K562 (cell line): ENCODE measurements around the gene ENG. TPM values are rescaled to one million over a fixed set of nuclear protein-coding genes. Genes with fewer than 3 reads are reported as not detected.

ENCODE experiments used
- ATAC-seq: fragments of 200-7000 bp; cut with Tn5 transposase; 3 replicates; pipeline ENCODE4 v1.9.1; 2020; ENCODE audit warnings: moderate library complexity
- BruUV-seq: library from RNA; stranded (reverse); fragments of 400-500 nt; replicated peaks from 2 replicates; lab custom pipeline; 2021; lab: Mats Ljungman, UMichigan
- CTCF ChIA-PET: fragments of 300-600 bp; formaldehyde crosslinking; extraction: SDS; loops from one replicate; lab custom pipeline; 2021; ENCODE audit warnings: low intra/inter-chr PET ratio; lab: Yijun Ruan, JAX
- POLR2A ChIA-PET: fragments of 300-600, 350-650 bp; sonication (Branson Sonifier 250); formaldehyde crosslinking; extraction: SDS; loops from one replicate; lab custom pipeline; 2021; ENCODE audit warnings: antibody characterized with exemption, inconsistent platforms; lab: Yijun Ruan, JAX
- DNase-seq, 4 experiments: peaks; one replicate each; pipeline versions ENCODE4 v3.0.0 to v3.0.0-alpha.2; 2011 to 2018; ENCODE audit warnings: low spot score in 3 of 4, mixed read lengths in 3 of 4; ENCODE audit errors: extremely low read depth in 1 of 4
- FAIRE-seq: peaks from 2 replicates; lab custom pipeline; 2011; peaks lifted over from hg19 to GRCh38; lab: Jason Lieb, UNC
- H2AFZ ChIP-seq: 2 replicates; pipeline ENCODE4 v1.6.0; 2011; ENCODE audit warnings: low read depth, low read length, control low read depth, inconsistent platforms
- H3K27ac ChIP-seq: fragments of 200-600 bp; 3 replicates; pipeline ENCODE4 v1.8.0; 2011; ENCODE audit warnings: low read depth, mild to moderate bottlenecking, control low read depth, inconsistent platforms, low read length, moderate library complexity, mixed read lengths; ENCODE audit errors: extremely low read depth
- H3K27me3 ChIP-seq, 2 experiments: fragments of 300-600 bp in 1 of 2; 2 replicates in 1 of 2; 3 replicates in 1 of 2; pipeline versions ENCODE4 v1.6.0 to v1.8.0; 2011; ENCODE audit warnings: inconsistent platforms in 2 of 2, low read length in 2 of 2, mild to moderate bottlenecking in 1 of 2, mixed read lengths in 1 of 2, moderate library complexity in 1 of 2; ENCODE audit not compliant: control insufficient read depth in 2 of 2, insufficient read depth in 2 of 2
- H3K36me3 ChIP-seq: fragments of 300-600 bp; 3 replicates; pipeline ENCODE4 v1.8.0; 2011; ENCODE audit warnings: mild to moderate bottlenecking, low read length, inconsistent platforms; ENCODE audit not compliant: control insufficient read depth, insufficient read depth
- H3K4me1 ChIP-seq, 2 experiments: fragments of 200-600 bp in 1 of 2; replicated peaks in 1 of 2; 2 replicates in 1 of 2; 3 replicates in 1 of 2; pipeline versions ENCODE4 v1.5.1 to v1.8.0; 2011; ENCODE audit warnings: inconsistent platforms in 2 of 2, low read length in 2 of 2, mild to moderate bottlenecking in 1 of 2, mixed read lengths in 1 of 2, moderate library complexity in 1 of 2; ENCODE audit not compliant: control insufficient read depth in 2 of 2, insufficient read depth in 2 of 2
- H3K4me2 ChIP-seq: 2 replicates; pipeline ENCODE4 v1.6.1; 2011; ENCODE audit warnings: low read length, control low read depth, inconsistent platforms, mixed read lengths; ENCODE audit not compliant: insufficient read depth
- H3K4me3 ChIP-seq: fragments of 200-600 bp; sonication (generic), shearing (Covaris generic); 2 replicates; pipeline ENCODE4 v1.5.1; 2016; ENCODE audit warnings: control low read depth, inconsistent platforms
- H3K79me2 ChIP-seq: fragments of 200-600 bp; 3 replicates; pipeline ENCODE4 v1.8.0; 2011; ENCODE audit warnings: low read length, inconsistent platforms; ENCODE audit not compliant: control insufficient read depth, insufficient read depth
- H3K9ac ChIP-seq, 2 experiments: 2 replicates each; pipeline versions ENCODE4 v1.6.0 to v1.6.1; 2011; ENCODE audit warnings: low read depth in 2 of 2, low read length in 2 of 2, control low read depth in 1 of 2, inconsistent platforms in 1 of 2, mild to moderate bottlenecking in 1 of 2, mixed read lengths in 1 of 2; ENCODE audit not compliant: insufficient read depth in 1 of 2
- H3K9me1 ChIP-seq: one replicate; pipeline ENCODE4 v1.6.0; 2011; ENCODE audit warnings: inconsistent platforms, mild to moderate bottlenecking, low read length, moderate library complexity; ENCODE audit not compliant: control insufficient read depth, insufficient read depth
- H3K9me3 ChIP-seq: replicated peaks from 2 replicates; pipeline ENCODE4 v1.5.1; 2011; ENCODE audit warnings: low read depth, low read length, inconsistent platforms; ENCODE audit not compliant: control insufficient read depth, insufficient read depth
- H4K20me1 ChIP-seq: replicated peaks from 2 replicates; pipeline ENCODE4 v1.6.1; 2011; ENCODE audit warnings: low read length, inconsistent platforms, mixed read lengths; ENCODE audit not compliant: control insufficient read depth, insufficient read depth
- ERF ChIP-seq: fragments of 450-650 bp; formaldehyde crosslinking; IDR thresholded peaks from 2 replicates; pipeline ENCODE4 v1.4.0; 2020; ENCODE audit warnings: mild to moderate bottlenecking, mixed read lengths
- MAFG ChIP-seq: fragments of 450-650 bp; conservative IDR thresholded peaks from 2 replicates; pipeline ENCODE4 v1.6.1; 2016; ENCODE audit warnings: missing genetic modification characterization, missing compliant biosample characterization
- PHF8 ChIP-seq: fragments of 200-600 bp; sonication (generic); IDR thresholded peaks from 2 replicates; pipeline ENCODE4 v1.6.1; 2012; ENCODE audit warnings: mixed run types, mild to moderate bottlenecking, inconsistent platforms, low read length, moderate library complexity, borderline replicate concordance
- SAFB2 ChIP-seq: fragments of 200-400 bp; formaldehyde crosslinking; IDR thresholded peaks from 2 replicates; pipeline ENCODE4 v1.6.1; 2018; ENCODE audit warnings: borderline replicate concordance, low read length, low read depth, moderate library complexity; ENCODE audit not compliant: severe bottlenecking
- SPI1 ChIP-seq: IDR thresholded peaks from 2 replicates; pipeline ENCODE4 v1.6.1; 2011; ENCODE audit warnings: low read depth, low read length, control low read depth, borderline replicate concordance
- TOE1 ChIP-seq, 2 experiments: fragments of 450-650 bp in 1 of 2; sonication (generic) in 1 of 2; formaldehyde crosslinking in 1 of 2; IDR thresholded peaks; 2 replicates each; pipeline versions ENCODE4 v1.7.1 to v1.8.0; 2016 to 2022; ENCODE audit warnings: borderline replicate concordance in 2 of 2, mild to moderate bottlenecking in 2 of 2, antibody characterized with exemption in 1 of 2, inconsistent platforms in 1 of 2, low read depth in 1 of 2, missing genetic modification reagents in 1 of 2, moderate library complexity in 1 of 2
- WHSC1 ChIP-seq: IDR thresholded peaks from one replicate; pipeline ENCODE4 v1.6.1; 2012; ENCODE audit warnings: low read length, control low read depth, inconsistent platforms
- ZFX ChIP-seq: sonication (generic); formaldehyde crosslinking; IDR thresholded peaks from 2 replicates; pipeline ENCODE4 v1.8.0; 2022; ENCODE audit warnings: mild to moderate bottlenecking, missing genetic modification reagents, moderate library complexity
- ZHX1 ChIP-seq: fragments of 150-350 bp; conservative IDR thresholded peaks from 2 replicates; pipeline ENCODE4 v1.6.1; 2014; ENCODE audit warnings: low read length
- WGBS: fragments of 100-300 bp; shearing (Covaris generic); methylation state at CpG from one replicate; pipeline ENCODE4 v1.1.6; 2016; ENCODE audit warnings: low coverage, mixed read lengths; ENCODE audit not compliant: insufficient coverage; ENCODE audit errors: missing lambda C conversion rate; 5-methylcytosine and 5-hydroxymethylcytosine counted together
- in situ Hi-C: fragments of 300-500 bp; cut with MboI; formaldehyde crosslinking; loops from 4 replicates; pipeline ENCODE4 v1.15.0; 2018; ENCODE audit warnings: inconsistent platforms, mixed read lengths
- intact Hi-C: fragments of 100-400 bp; cut with micrococcal nuclease; formaldehyde crosslinking; loops from 2 replicates; pipeline ENCODE4 v1.14.2; 2022
- polyA plus RNA-seq, 8 experiments: library from polyadenylated mRNA; depleted of rRNA in 4 of 8; stranded (reverse) in 5 of 8; unstranded in 3 of 8; fragments of >200 nt; fragmentation: Nextera tagmentation in 2 of 8; fragmentation: Illumina TruSeq in 1 of 8; extraction: Ambion mirVana in 2 of 8; extraction: Trizol in 1 of 8; gene quantifications; 2 replicates each; pipeline versions ENCODE4 v1.2.1 to v1.2.3, GENCODE V29; 2011 to 2014; ENCODE audit warnings: inconsistent platforms in 1 of 8, missing spikeins in 1 of 8
- total RNA-seq, 7 experiments: library from RNA; depleted of rRNA in 6 of 7; stranded (reverse); fragments of >200 nt in 6 of 7; fragmentation: Illumina TruSeq in 2 of 7; extraction: Trizol in 2 of 7; gene quantifications; 2 replicates each; pipeline versions ENCODE4 v1.2.1 to v1.2.3, GENCODE V29; 2011 to 2021; ENCODE audit warnings: low replicate concordance in 1 of 7

ENG gene
- total and polyA plus RNA-seq, 9 of the 15 experiments (the other 6 are each of a cell fraction or from before 2014, with no cell fraction given): 0.04 to 0.40 (median 0.14) TPM; not detected in 1

- DNase-seq (no peak), FAIRE-seq (no peak), ATAC-seq (peak; percentile 46)
- POLR2A ChIA-PET: interaction anchor here (0.6 to 1.6 kb wide), 5 partner anchors 9 to 345 kb away, joined by 3 to 5 read pairs (median 3); no protein-coding TSS in a partner anchor
- no peak overlapping the region for H3K4me3 ChIP-seq
- WGBS: 56% methylated on average over 11 of the region's 11 CpGs
- no TSS peak for BruUV-seq
- no peaks in the 10 kb centered on the region for H4K20me1 ChIP-seq
- peak overlapping the region; percentile 35 to 72; a peak in 3 of 4 replicates for H3K9ac ChIP-seq
- in situ Hi-C loops: no loop called here
- no peaks in the 10 kb centered on the region for H3K27me3 ChIP-seq
- no peaks in the 10 kb centered on the region for H3K79me2 ChIP-seq
- H3K9me3 ChIP-seq: no peaks in the 10 kb centered on the region
- H3K4me2 ChIP-seq: no peak overlapping the region
- no peaks in the 10 kb centered on the region for H3K36me3 ChIP-seq
- CTCF ChIA-PET: no interaction called here
- H3K9me1 ChIP-seq: peaks cover 5% of the 10 kb centered on the region
- peaks cover 31 to 62% of the 10 kb centered on the region in 2 experiments for H3K4me1 ChIP-seq
- H2AFZ ChIP-seq: peak overlapping the region; percentile 79
- intact Hi-C loops: no loop called here
- H3K27ac ChIP-seq: peak overlapping the region; percentile 42; the same call in 1 of the 3 replicates
- TF ChIP-seq SAFB2 (no peak), SPI1 (no peak), ERF (no peak), MAFG (tag) (no peak), PHF8 (no peak; the same call in 1 of the 2 replicates), WHSC1 (peak; percentile 55), TOE1 (IDR thresholded peaks at IDR 0.05; ENCODE audit: borderline replicate concordance) (no peak), TOE1 (CRISPR knock-in tag; IDR thresholded peaks at IDR 0.05; ENCODE audit: borderline replicate concordance, low read depth) (no peak), ZHX1 (no peak), ZFX (peak; percentile 60)
These were observed 1.8 kb upstream of the ENG start for GRCh38 chr9:127856094-127856728.
